IMR-90 (cell line): ENCODE results near the gene LGALS13. TPM values are rescaled to one million over a fixed set of nuclear protein-coding genes. Genes with fewer than 3 reads are reported as not detected.

Experiments used
- ATAC-seq: fragments of 200-7000 bp; cut with Tn5 transposase; 2 replicates; pipeline ENCODE4 v1.9.1; 2020; ENCODE audit warnings: low read depth, mild to moderate bottlenecking, moderate library complexity
- BruUV-seq: library from RNA; stranded (reverse); fragments of 400-500 nt; replicated peaks from 2 replicates; lab custom pipeline; 2021; lab: Mats Ljungman, UMichigan
- CTCF ChIA-PET: fragments of 300-600 bp; formaldehyde crosslinking; extraction: SDS; loops from one replicate; lab custom pipeline; 2021; ENCODE audit warnings: antibody characterized with exemption; lab: Yijun Ruan, JAX
- POLR2A ChIA-PET: fragments of 300-600 bp; sonication (Branson Sonifier 250); formaldehyde crosslinking; loops from one replicate; lab custom pipeline; 2022; ENCODE audit warnings: antibody characterized with exemption; ENCODE audit not compliant: unreplicated experiment; lab: Charles Lee
- DNase-seq: peaks from one replicate; pipeline ENCODE4 v3.0.0; 2013
- H2AFZ ChIP-seq: replicated peaks from 2 replicates; pipeline ENCODE3; 2013; ENCODE audit warnings: low read length, mild to moderate bottlenecking; ENCODE audit not compliant: poor library complexity
- H2AK5ac ChIP-seq: 2 replicates; pipeline ENCODE4 v1.6.1; 2013; ENCODE audit warnings: low read depth, low read length, inconsistent platforms
- H2AK9ac ChIP-seq: replicated peaks from 2 replicates; pipeline ENCODE3; 2013; ENCODE audit warnings: mild to moderate bottlenecking, low read depth, low read length, moderate library complexity; ENCODE audit not compliant: poor library complexity
- H2BK120ac ChIP-seq: 2 replicates; pipeline ENCODE4 v1.6.1; 2013; ENCODE audit warnings: low read depth, low read length, inconsistent platforms
- H2BK15ac ChIP-seq: 3 replicates; pipeline ENCODE4 v1.6.1; 2013; ENCODE audit warnings: low read depth, low read length, inconsistent platforms
- H2BK20ac ChIP-seq: 2 replicates; pipeline ENCODE4 v1.6.1; 2013; ENCODE audit warnings: low read depth, mild to moderate bottlenecking, inconsistent platforms, low read length, moderate library complexity
- H2BK5ac ChIP-seq: 2 replicates; pipeline ENCODE4 v1.6.1; 2013; ENCODE audit warnings: mild to moderate bottlenecking, low read depth, low read length, inconsistent platforms; ENCODE audit not compliant: poor library complexity, severe bottlenecking
- H3K14ac ChIP-seq: replicated peaks from 2 replicates; pipeline ENCODE4 v1.6.1; 2013; ENCODE audit warnings: low read depth, low read length, inconsistent platforms
- H3K18ac ChIP-seq: 2 replicates; pipeline ENCODE4 v1.6.1; 2013; ENCODE audit warnings: low read depth, low read length, control low read depth
- H3K23ac ChIP-seq: 2 replicates; pipeline ENCODE4 v1.6.1; 2013; ENCODE audit warnings: low read depth, low read length, inconsistent platforms
- H3K27ac ChIP-seq: 2 replicates; pipeline ENCODE4 v1.5.1; 2013; ENCODE audit warnings: mild to moderate bottlenecking, control low read depth, low read length; ENCODE audit not compliant: insufficient read depth
- H3K27me3 ChIP-seq: 2 replicates; pipeline ENCODE4 v1.6.1; 2013; ENCODE audit warnings: low read length; ENCODE audit not compliant: control insufficient read depth, insufficient read depth
- H3K36me3 ChIP-seq: 2 replicates; pipeline ENCODE4 v1.6.1; 2013; ENCODE audit warnings: low read length, mixed read lengths; ENCODE audit not compliant: control insufficient read depth, insufficient read depth
- H3K4ac ChIP-seq: 2 replicates; pipeline ENCODE4 v1.6.1; 2013; ENCODE audit warnings: low read depth, low read length, inconsistent platforms
- H3K4me1 ChIP-seq: 2 replicates; pipeline ENCODE4 v1.6.1; 2013; ENCODE audit warnings: low read length, mixed read lengths; ENCODE audit not compliant: control insufficient read depth, insufficient read depth
- H3K4me2 ChIP-seq: 2 replicates; pipeline ENCODE4 v1.6.1; 2013; ENCODE audit warnings: low read depth, mild to moderate bottlenecking, control low read depth, low read length, moderate library complexity
- H3K4me3 ChIP-seq: 2 replicates; pipeline ENCODE4 v1.5.1; 2013; ENCODE audit warnings: low read depth, mild to moderate bottlenecking, control low read depth, low read length, moderate library complexity; ENCODE audit not compliant: insufficient read depth
- H3K56ac ChIP-seq: 2 replicates; pipeline ENCODE4 v1.6.1; 2013; ENCODE audit warnings: low read length, inconsistent platforms; ENCODE audit not compliant: insufficient read depth; ENCODE audit errors: extremely low read depth
- H3K79me1 ChIP-seq, 2 experiments: 2 replicates each; pipeline ENCODE4 v1.6.1; 2013; ENCODE audit warnings: low read length in 2 of 2, inconsistent platforms in 1 of 2, low read depth in 1 of 2
- H3K9ac ChIP-seq: 2 replicates; pipeline ENCODE4 v1.6.1; 2013; ENCODE audit warnings: low read depth, low read length, control low read depth
- H3K9me1 ChIP-seq: 2 replicates; pipeline ENCODE4 v1.6.1; 2013; ENCODE audit warnings: low read length, inconsistent platforms; ENCODE audit not compliant: insufficient read depth
- H3K9me3 ChIP-seq: 2 replicates; pipeline ENCODE4 v1.6.1; 2013; ENCODE audit warnings: low read length; ENCODE audit not compliant: control insufficient read depth, insufficient read depth
- H4K20me1 ChIP-seq: 2 replicates; pipeline ENCODE4 v1.6.1; 2013; ENCODE audit warnings: low read length, inconsistent platforms; ENCODE audit not compliant: insufficient read depth
- H4K5ac ChIP-seq: 2 replicates; pipeline ENCODE4 v1.6.1; 2013; ENCODE audit warnings: mild to moderate bottlenecking, low read depth, low read length, control low read depth
- H4K8ac ChIP-seq, 2 experiments: 2 replicates each; pipeline ENCODE4 v1.6.1; 2013; ENCODE audit warnings: low read depth in 2 of 2, low read length in 2 of 2, control low read depth in 1 of 2, inconsistent platforms in 1 of 2
- H4K91ac ChIP-seq: 2 replicates; pipeline ENCODE4 v1.6.1; 2013; ENCODE audit warnings: low read depth, low read length, inconsistent platforms; ENCODE audit not compliant: insufficient read depth
- BHLHE40 ChIP-seq: fragments of 150-350 bp; IDR thresholded peaks from 2 replicates; pipeline ENCODE4 v1.6.1; 2016; ENCODE audit warnings: mild to moderate bottlenecking, low read depth, low read length
- CEBPB ChIP-seq: IDR thresholded peaks from 2 replicates; pipeline ENCODE4 v1.6.1; 2012; ENCODE audit warnings: low read depth, low read length, improper control_type of control experiment
- CHD1 ChIP-seq: IDR thresholded peaks from 2 replicates; pipeline ENCODE4 v1.6.1; 2012; ENCODE audit warnings: low read depth, low read length, improper control_type of control experiment
- CTCF ChIP-seq: conservative IDR thresholded peaks from 2 replicates; pipeline ENCODE4 v1.5.1; 2012; ENCODE audit warnings: mild to moderate bottlenecking, low read depth, low read length, improper control_type of control experiment
- ELK1 ChIP-seq: fragments of 150-350 bp; IDR thresholded peaks from 2 replicates; pipeline ENCODE4 v1.6.1; 2016; ENCODE audit warnings: low read depth, mild to moderate bottlenecking, low read length, moderate library complexity, borderline replicate concordance
- FOS ChIP-seq: fragments of 150-350 bp; IDR thresholded peaks from 2 replicates; pipeline ENCODE4 v1.6.1; 2016; ENCODE audit warnings: low read depth, low read length
- MAFK ChIP-seq: IDR thresholded peaks from 2 replicates; pipeline ENCODE4 v1.6.1; 2012; ENCODE audit warnings: low read depth, low read length, improper control_type of control experiment
- MAZ ChIP-seq: IDR thresholded peaks from 2 replicates; pipeline ENCODE4 v1.6.1; 2012; ENCODE audit warnings: low read depth, mild to moderate bottlenecking, low read length, improper control_type of control experiment, moderate library complexity, borderline replicate concordance
- MXI1 ChIP-seq: IDR thresholded peaks from 2 replicates; pipeline ENCODE4 v1.6.1; 2012; ENCODE audit warnings: low read depth, mild to moderate bottlenecking, low read length, moderate library complexity, borderline replicate concordance
- NFE2L2 ChIP-seq: fragments of 150-350 bp; IDR thresholded peaks from 2 replicates; pipeline ENCODE4 v1.6.1; 2016; ENCODE audit warnings: low read depth, mild to moderate bottlenecking, low read length
- POLR2A ChIP-seq: IDR thresholded peaks from 2 replicates; pipeline ENCODE4 v1.6.1; 2012; ENCODE audit warnings: mild to moderate bottlenecking, low read depth, low read length
- RAD21 ChIP-seq: IDR thresholded peaks from 2 replicates; pipeline ENCODE4 v1.6.1; 2012; ENCODE audit warnings: low read length, improper control_type of control experiment
- RCOR1 ChIP-seq: IDR thresholded peaks from 2 replicates; pipeline ENCODE4 v1.6.1; 2012; ENCODE audit warnings: mild to moderate bottlenecking, low read length, improper control_type of control experiment; ENCODE audit not compliant: insufficient replicate concordance
- RFX5 ChIP-seq: IDR thresholded peaks from 2 replicates; pipeline ENCODE4 v1.8.0; 2012; ENCODE audit warnings: low read depth, mild to moderate bottlenecking, low read length, moderate library complexity
- SMC3 ChIP-seq: fragments of 150-350 bp; IDR thresholded peaks from 2 replicates; pipeline ENCODE4 v1.6.1; 2016; ENCODE audit warnings: low read depth, mild to moderate bottlenecking, antibody characterized with exemption, low read length, moderate library complexity
- USF2 ChIP-seq: fragments of 150-350 bp; IDR thresholded peaks from 2 replicates; pipeline ENCODE4 v1.6.1; 2017; ENCODE audit warnings: mild to moderate bottlenecking, antibody characterized with exemption, low read length, low read depth
- WGBS, 2 experiments: methylation state at CpG; one replicate each; pipeline versions ENCODE4 v1.1.5 to v1.1.7; 2013; ENCODE audit warnings: missing lambda C conversion rate in 2 of 2; ENCODE audit not compliant: insufficient read length in 1 of 2; ENCODE audit errors: extremely low coverage in 2 of 2; 5-methylcytosine and 5-hydroxymethylcytosine counted together
- dilution Hi-C: fragments of 300-500 bp; cut with HindIII; formaldehyde crosslinking; loops from one replicate; pipeline ENCODE4 v1.14.3; 2018; ENCODE audit warnings: low sequenced_read_pairs; ENCODE audit not compliant: unreplicated experiment
- in situ Hi-C: fragments of 300-500 bp; cut with MboI; formaldehyde crosslinking; loops from 3 replicates; pipeline ENCODE4 v1.14.3; 2019; ENCODE audit warnings: low sequenced_read_pairs, inconsistent platforms, mixed read lengths
- intact Hi-C: fragments of 100-400 bp; cut with micrococcal nuclease; formaldehyde crosslinking; loops from 2 replicates; pipeline ENCODE4 v1.10.0; 2022
- polyA plus RNA-seq, 3 experiments: library from polyadenylated mRNA; depleted of rRNA; stranded (reverse); fragments of >200 nt; gene quantifications; 2 replicates each; pipeline ENCODE4 v1.2.3, GENCODE V29; 2012; ENCODE audit warnings: low replicate concordance in 1 of 3
- total RNA-seq: library from RNA; depleted of rRNA; stranded (reverse); fragments of >200 nt; gene quantifications from 2 replicates; pipeline ENCODE4 v1.2.3, GENCODE V29; 2012

The LGALS13 gene
- total and polyA plus RNA-seq, 2 of the 4 experiments (the other 2 are of a cell fraction), result not detected

GRCh38 chr19:39590265-39590664, 12.1 kb upstream of the LGALS13 start:
- ATAC-seq, result no peak
- Histone ChIP-seq H3K9me1 (no peaks in the 10 kb centered on the region), H2BK20ac (no peak overlapping the region), H3K14ac (no peak overlapping the region), H3K27me3 (no peaks in the 10 kb centered on the region), H2BK5ac (no peak overlapping the region), H4K20me1 (no peaks in the 10 kb centered on the region), H2AFZ (no peak overlapping the region), H2AK5ac (no peak overlapping the region), H3K9ac (no peak overlapping the region), H3K36me3 (no peaks in the 10 kb centered on the region), H3K18ac (no peak overlapping the region), H3K4me2 (no peak overlapping the region), H3K23ac (no peak overlapping the region), H4K91ac (no peak overlapping the region), H3K56ac (no peak overlapping the region), H3K27ac (no peak overlapping the region), H3K4me3 (no peak overlapping the region), H2BK120ac (no peak overlapping the region), H3K9me3 (no peaks in the 10 kb centered on the region), H3K4me1 (no peaks in the 10 kb centered on the region), H4K5ac (no peak overlapping the region), H3K79me1 (no peaks in the 10 kb centered on the region), H3K4ac (no peak overlapping the region), H2AK9ac (no peak overlapping the region), H4K8ac (no peak overlapping the region), H2BK15ac (no peak overlapping the region)
- DNase-seq, result peak; percentile 5
- ChIA-PET CTCF (no interaction called here), POLR2A (no interaction called here)
- TF ChIP-seq MAFK (no peak), FOS (no peak), RAD21 (no peak), POLR2A (no peak), SMC3 (no peak), ELK1 (no peak), RFX5 (no peak), NFE2L2 (no peak), BHLHE40 (no peak), CTCF (no peak), CHD1 (no peak), USF2 (no peak), RCOR1 (no peak), CEBPB (no peak), MAZ (no peak), MXI1 (no peak)
- no TSS peak for BruUV-seq
- in situ Hi-C loops (no loop called here), intact Hi-C loops (no loop called here), dilution Hi-C loops (no loop called here)
- WGBS, 2 experiments, result no CpG with 5 or more reads among the region's 2 CpGs
